ENCODE results near the gene CNTNAP2. TPM values are rescaled to one million over a fixed set of nuclear protein-coding genes. Genes with fewer than 3 reads are reported as not detected.
"Not testable (repeated sequence)": the region's sequence is repeated elsewhere in the genome, so short reads cannot be mapped to it uniquely, and the experiment has no call there.

Gene CNTNAP2
- total and polyA plus RNA-seq, 4 donors: 41.3 to 127 (median 67.8) TPM

DNA sequence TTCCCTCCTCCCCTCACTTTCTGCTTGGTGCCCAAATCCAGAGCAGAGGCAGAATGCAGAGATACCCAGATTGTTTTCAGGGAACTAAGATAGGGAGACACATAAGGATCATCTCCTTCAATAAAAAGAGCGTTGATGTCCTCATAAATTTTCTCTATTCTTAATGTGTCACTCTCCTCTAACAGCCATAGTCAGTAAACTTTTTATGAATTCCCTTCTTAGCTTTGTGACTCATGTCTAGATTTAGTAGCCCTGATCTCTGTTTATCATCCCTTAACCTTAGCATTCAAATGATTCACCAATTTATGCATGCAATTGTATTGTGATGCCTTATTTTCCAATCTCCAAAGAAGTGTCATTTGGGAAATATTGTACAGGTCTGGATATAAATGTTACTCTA is 1478.4 kb downstream of the CNTNAP2 start:
- DNase-seq (ENCODE audit: low read depth in 4 of 6, low spot score in 6 of 6): no peak
- no peaks in the 10 kb centered on the region for H3K9me3 ChIP-seq (ENCODE audit: control insufficient read depth, insufficient read depth, low read length)
- H3K27ac ChIP-seq (ENCODE audit: low read depth, low read length): no peak overlapping the region
- H3K36me3 ChIP-seq (ENCODE audit: control insufficient read depth, insufficient read depth, low read length): no peaks in the 10 kb centered on the region
- H3K4me3 ChIP-seq (ENCODE audit: low read depth, low read length): no peak overlapping the region
- WGBS (ENCODE audit: insufficient coverage): 43% methylated on average over 1 of the region's 1 CpG
- no peaks in the 10 kb centered on the region for H3K4me1 ChIP-seq (ENCODE audit: control insufficient read depth, insufficient read depth, low read length)
- H3K27me3 ChIP-seq (ENCODE audit: control insufficient read depth, insufficient read depth, low read length): no peaks in the 10 kb centered on the region

DNA sequence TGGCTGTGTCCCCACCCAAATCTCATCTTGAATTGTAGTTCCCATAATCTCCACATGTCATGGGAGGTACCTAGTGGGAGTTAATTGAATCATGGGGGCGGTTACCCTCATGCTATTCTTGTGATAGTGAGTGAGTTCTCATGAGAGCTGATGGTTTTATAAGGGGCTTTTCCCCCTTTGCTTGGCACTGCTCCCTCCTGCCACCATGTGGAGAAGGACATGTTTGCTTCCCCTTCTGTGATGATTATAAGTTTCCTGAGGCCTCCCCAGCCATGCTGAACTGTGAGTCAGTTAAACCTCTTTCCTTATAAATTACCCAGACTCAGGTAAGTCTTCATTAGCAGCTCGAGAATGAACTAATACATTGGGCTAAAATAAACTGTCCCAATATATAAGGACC is 1482.1 kb downstream of the CNTNAP2 start:
- H3K4me3 ChIP-seq (ENCODE audit: low read depth, low read length); H3K27ac ChIP-seq (ENCODE audit: low read depth, low read length); H3K4me1 ChIP-seq (ENCODE audit: control insufficient read depth, insufficient read depth, low read length); DNase-seq (ENCODE audit: low read depth in 4 of 6, low spot score in 6 of 6); H3K9me3 ChIP-seq (ENCODE audit: control insufficient read depth, insufficient read depth, low read length); H3K36me3 ChIP-seq (ENCODE audit: control insufficient read depth, insufficient read depth, low read length); H3K27me3 ChIP-seq (ENCODE audit: control insufficient read depth, insufficient read depth, low read length): not testable (repeated sequence)
- WGBS (ENCODE audit: insufficient coverage): no CpG with 5 or more reads among the region's 2 CpGs

DNA sequence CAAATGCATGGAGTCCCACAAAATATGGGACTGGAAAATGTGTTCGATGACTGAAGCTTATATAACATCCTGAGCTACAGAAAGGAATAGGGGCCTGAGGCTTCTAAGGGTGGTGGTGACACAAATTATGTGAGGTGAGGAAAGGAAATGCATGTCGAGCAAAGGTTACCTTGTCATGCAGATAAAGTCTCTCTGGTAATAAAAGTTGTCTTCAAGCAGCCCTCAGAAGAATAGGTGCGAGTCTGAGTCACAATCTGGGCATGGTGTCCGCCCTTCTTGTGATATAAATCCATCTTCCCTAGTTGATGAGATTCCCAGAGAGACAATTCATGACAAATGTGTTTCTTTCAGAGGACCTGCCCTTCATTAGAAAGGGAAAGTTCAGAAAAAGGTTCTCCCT is 1488.7 kb downstream of the CNTNAP2 start:
- H3K9me3 ChIP-seq (ENCODE audit: control insufficient read depth, insufficient read depth, low read length): no peaks in the 10 kb centered on the region
- H3K27ac ChIP-seq (ENCODE audit: low read depth, low read length): no peak overlapping the region
- peaks cover 3% of the 10 kb centered on the region for H3K4me1 ChIP-seq (ENCODE audit: control insufficient read depth, insufficient read depth, low read length)
- no peak overlapping the region for H3K4me3 ChIP-seq (ENCODE audit: low read depth, low read length)
- no peaks in the 10 kb centered on the region for H3K36me3 ChIP-seq (ENCODE audit: control insufficient read depth, insufficient read depth, low read length)
- DNase-seq (ENCODE audit: low read depth in 4 of 6, low spot score in 6 of 6): no peak
- H3K27me3 ChIP-seq (ENCODE audit: control insufficient read depth, insufficient read depth, low read length): no peaks in the 10 kb centered on the region
- WGBS (ENCODE audit: insufficient coverage): 100% methylated on average over 1 of the region's 4 CpGs

DNA sequence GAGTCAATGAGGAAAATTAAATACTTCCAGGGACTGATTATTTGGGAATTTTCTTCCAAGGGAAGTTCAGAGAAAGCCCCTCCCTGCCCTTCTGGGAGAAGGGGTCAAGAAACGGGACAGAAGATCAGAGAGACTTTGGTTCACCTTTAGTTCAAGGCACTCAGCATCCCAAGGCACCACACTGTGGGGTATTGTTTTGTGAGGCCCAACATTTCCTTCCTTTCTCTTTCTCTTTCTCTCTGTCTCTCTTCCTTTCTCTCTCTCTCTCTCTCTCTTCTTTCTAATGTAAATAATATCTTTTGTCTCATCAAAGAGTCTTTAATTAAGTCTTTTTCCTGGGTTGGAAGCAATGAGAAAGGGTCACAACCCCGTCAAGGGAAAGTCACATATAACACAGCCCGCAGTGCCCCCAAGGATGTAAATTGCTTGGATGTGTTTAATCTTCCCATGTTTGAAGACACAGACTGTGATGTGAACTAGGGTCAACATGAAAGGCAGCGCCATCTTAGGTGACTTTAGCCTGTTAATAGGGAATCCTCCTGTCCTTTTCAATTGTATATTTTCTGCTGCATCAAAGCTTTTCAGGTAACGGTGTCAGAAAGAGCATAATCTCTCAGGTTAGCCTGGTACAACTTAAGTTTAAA is 1490.7 kb downstream of the CNTNAP2 start:
- 0% methylated on average over 1 of the region's 5 CpGs for WGBS (ENCODE audit: insufficient coverage)
- H3K27ac ChIP-seq (ENCODE audit: low read depth, low read length): no peak overlapping the region
- no peaks in the 10 kb centered on the region for H3K27me3 ChIP-seq (ENCODE audit: control insufficient read depth, insufficient read depth, low read length)

DNA sequence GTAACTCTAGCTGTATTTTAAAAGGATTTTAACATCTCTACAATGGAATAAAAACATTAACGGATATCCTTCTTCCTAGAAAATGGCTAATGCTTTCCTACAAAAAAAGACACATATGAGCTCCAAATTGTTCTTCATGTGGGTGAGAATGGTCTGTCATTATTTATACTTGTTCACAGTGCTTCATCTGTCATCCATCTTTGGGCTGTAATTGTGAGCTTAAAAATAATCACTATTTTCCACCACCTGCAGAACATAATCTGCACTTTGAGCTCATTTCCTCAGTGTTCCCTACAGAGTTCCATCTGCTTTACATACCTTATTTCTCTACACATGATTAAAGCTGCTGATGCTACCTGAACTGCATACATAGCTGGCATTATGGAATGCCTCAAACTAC is 1494.8 kb downstream of the CNTNAP2 start:
- Histone ChIP-seq H3K27ac (ENCODE audit: low read depth, low read length) (no peak overlapping the region), H3K36me3 (ENCODE audit: control insufficient read depth, insufficient read depth, low read length) (no peaks in the 10 kb centered on the region), H3K9me3 (ENCODE audit: control insufficient read depth, insufficient read depth, low read length) (no peaks in the 10 kb centered on the region), H3K27me3 (ENCODE audit: control insufficient read depth, insufficient read depth, low read length) (no peaks in the 10 kb centered on the region), H3K4me3 (ENCODE audit: low read depth, low read length) (no peak overlapping the region), H3K4me1 (ENCODE audit: control insufficient read depth, insufficient read depth, low read length) (peaks cover 3% of the 10 kb centered on the region)
- no CpG with 5 or more reads among the region's 1 CpG for WGBS (ENCODE audit: insufficient coverage)
- DNase-seq (ENCODE audit: low read depth in 4 of 6, low spot score in 6 of 6): peak in 1 of 6 donors; percentile 86

More for the DNA sequence above, 1490.7 kb downstream of the CNTNAP2 start:
- H3K4me1 ChIP-seq (ENCODE audit: control insufficient read depth, insufficient read depth, low read length): peaks cover 3% of the 10 kb centered on the region
- no peaks in the 10 kb centered on the region for H3K9me3 ChIP-seq (ENCODE audit: control insufficient read depth, insufficient read depth, low read length)
- no peaks in the 10 kb centered on the region for H3K36me3 ChIP-seq (ENCODE audit: control insufficient read depth, insufficient read depth, low read length)
- no peak for DNase-seq (ENCODE audit: low read depth in 4 of 6, low spot score in 6 of 6)
- no peak overlapping the region for H3K4me3 ChIP-seq (ENCODE audit: low read depth, low read length)

DNA sequence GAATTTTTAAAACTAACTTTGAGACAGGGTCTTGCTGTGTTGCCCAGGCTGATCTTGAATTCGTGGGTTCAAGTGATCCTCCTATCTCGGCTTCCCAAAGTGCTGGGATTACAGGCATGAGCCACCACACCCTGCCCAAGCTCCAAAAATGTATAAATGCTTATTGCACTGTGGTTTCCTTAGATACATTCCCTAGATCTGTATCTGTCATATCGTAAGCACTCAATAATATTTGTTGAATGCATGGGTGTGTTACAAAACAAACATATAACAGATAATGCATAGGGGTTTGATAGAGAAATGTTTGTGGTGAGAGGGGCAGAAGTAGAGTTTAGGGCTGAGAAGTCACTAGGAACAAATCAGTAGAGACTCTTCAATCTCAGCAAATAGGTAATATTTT is 1518.7 kb downstream of the CNTNAP2 start:
- Histone ChIP-seq H3K27me3 (ENCODE audit: control insufficient read depth, insufficient read depth, low read length) (no peaks in the 10 kb centered on the region), H3K4me3 (ENCODE audit: low read depth, low read length) (no peak overlapping the region), H3K36me3 (ENCODE audit: control insufficient read depth, insufficient read depth, low read length) (no peaks in the 10 kb centered on the region), H3K27ac (ENCODE audit: low read depth, low read length) (no peak overlapping the region), H3K9me3 (ENCODE audit: control insufficient read depth, insufficient read depth, low read length) (no peaks in the 10 kb centered on the region), H3K4me1 (ENCODE audit: control insufficient read depth, insufficient read depth, low read length) (no peaks in the 10 kb centered on the region)
- WGBS (ENCODE audit: insufficient coverage): 84% methylated on average over 2 of the region's 3 CpGs
- DNase-seq (ENCODE audit: low read depth in 4 of 6, low spot score in 6 of 6): no peak

DNA sequence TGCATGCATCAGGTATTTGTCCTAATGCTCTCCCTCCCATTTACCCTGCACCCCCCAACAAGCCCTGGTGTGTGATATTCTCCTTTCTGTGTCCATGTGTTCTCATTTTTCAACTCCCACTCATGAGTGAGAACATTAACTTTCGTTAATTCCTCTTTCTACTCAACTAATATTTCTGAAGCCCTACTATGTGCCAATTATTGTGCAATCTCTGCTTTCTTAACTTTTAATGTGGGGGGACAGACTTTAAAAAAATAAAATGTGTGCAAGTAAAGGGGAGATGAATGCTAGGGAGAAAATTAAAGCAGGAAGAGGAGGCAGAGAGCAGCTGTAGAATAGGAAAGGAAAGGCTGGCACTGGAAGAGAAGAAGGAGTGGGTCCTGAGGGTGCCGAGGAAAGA is 1520.0 kb downstream of the CNTNAP2 start:
- 71% methylated on average over 1 of the region's 2 CpGs for WGBS (ENCODE audit: insufficient coverage)
- Histone ChIP-seq H3K4me1 (ENCODE audit: control insufficient read depth, insufficient read depth, low read length) (no peaks in the 10 kb centered on the region), H3K27me3 (ENCODE audit: control insufficient read depth, insufficient read depth, low read length) (no peaks in the 10 kb centered on the region), H3K27ac (ENCODE audit: low read depth, low read length) (no peak overlapping the region), H3K9me3 (ENCODE audit: control insufficient read depth, insufficient read depth, low read length) (no peaks in the 10 kb centered on the region), H3K36me3 (ENCODE audit: control insufficient read depth, insufficient read depth, low read length) (no peaks in the 10 kb centered on the region), H3K4me3 (ENCODE audit: low read depth, low read length) (no peak overlapping the region)
- DNase-seq (ENCODE audit: low read depth in 4 of 6, low spot score in 6 of 6): no peak

DNA sequence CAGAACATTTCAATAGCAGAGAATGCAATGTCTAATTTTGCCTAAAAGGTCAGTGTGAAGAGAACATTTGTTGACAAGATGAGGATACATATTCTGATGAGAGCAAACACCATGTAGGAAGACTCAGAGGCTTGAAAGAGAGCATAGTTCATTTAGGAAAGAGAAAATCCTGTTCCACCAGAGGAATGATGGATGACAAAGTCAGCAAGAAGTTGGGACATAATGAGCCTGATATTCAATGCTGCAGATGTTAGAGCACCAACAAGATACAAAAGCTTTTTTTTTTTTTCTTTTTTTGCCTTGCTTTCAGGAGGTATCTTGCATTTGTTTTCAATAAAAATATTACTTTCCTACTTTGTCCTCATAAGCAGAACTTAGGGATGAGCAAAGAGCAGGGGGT is 1522.0 kb downstream of the CNTNAP2 start:
- no peak overlapping the region for H3K27ac ChIP-seq (ENCODE audit: low read depth, low read length)
- no peaks in the 10 kb centered on the region for H3K4me1 ChIP-seq (ENCODE audit: control insufficient read depth, insufficient read depth, low read length)
- H3K27me3 ChIP-seq (ENCODE audit: control insufficient read depth, insufficient read depth, low read length): no peaks in the 10 kb centered on the region
- H3K36me3 ChIP-seq (ENCODE audit: control insufficient read depth, insufficient read depth, low read length): no peaks in the 10 kb centered on the region
- no peak overlapping the region for H3K4me3 ChIP-seq (ENCODE audit: low read depth, low read length)
- no peaks in the 10 kb centered on the region for H3K9me3 ChIP-seq (ENCODE audit: control insufficient read depth, insufficient read depth, low read length)
- no peak for DNase-seq (ENCODE audit: low read depth in 4 of 6, low spot score in 6 of 6)

DNA sequence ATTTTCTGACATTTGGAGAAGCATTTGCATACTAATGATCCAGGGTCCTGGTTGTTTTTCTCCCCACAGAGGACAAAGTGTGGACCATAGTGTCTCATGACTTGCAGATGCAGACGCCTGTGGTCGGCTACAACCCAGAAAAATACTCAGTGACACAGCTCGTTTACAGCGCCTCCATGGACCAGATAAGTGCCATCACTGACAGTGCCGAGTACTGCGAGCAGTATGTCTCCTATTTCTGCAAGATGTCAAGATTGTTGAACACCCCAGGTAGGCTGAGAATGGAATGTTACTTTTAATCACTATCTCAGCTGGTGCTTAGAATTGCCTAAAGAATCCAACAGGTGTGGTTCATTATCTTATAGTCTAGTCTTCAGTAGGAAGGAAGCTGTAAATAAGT is 1522.4 kb downstream of the CNTNAP2 start:
- Histone ChIP-seq H3K27ac (ENCODE audit: low read depth, low read length) (no peak overlapping the region), H3K4me1 (ENCODE audit: control insufficient read depth, insufficient read depth, low read length) (no peaks in the 10 kb centered on the region), H3K4me3 (ENCODE audit: low read depth, low read length) (no peak overlapping the region), H3K36me3 (ENCODE audit: control insufficient read depth, insufficient read depth, low read length) (no peaks in the 10 kb centered on the region), H3K27me3 (ENCODE audit: control insufficient read depth, insufficient read depth, low read length) (no peaks in the 10 kb centered on the region), H3K9me3 (ENCODE audit: control insufficient read depth, insufficient read depth, low read length) (no peaks in the 10 kb centered on the region)
- 42% methylated on average over 4 of the region's 6 CpGs for WGBS (ENCODE audit: insufficient coverage)
- peak in 1 of 6 donors; percentile 73 for DNase-seq (ENCODE audit: low read depth in 4 of 6, low spot score in 6 of 6)

DNA sequence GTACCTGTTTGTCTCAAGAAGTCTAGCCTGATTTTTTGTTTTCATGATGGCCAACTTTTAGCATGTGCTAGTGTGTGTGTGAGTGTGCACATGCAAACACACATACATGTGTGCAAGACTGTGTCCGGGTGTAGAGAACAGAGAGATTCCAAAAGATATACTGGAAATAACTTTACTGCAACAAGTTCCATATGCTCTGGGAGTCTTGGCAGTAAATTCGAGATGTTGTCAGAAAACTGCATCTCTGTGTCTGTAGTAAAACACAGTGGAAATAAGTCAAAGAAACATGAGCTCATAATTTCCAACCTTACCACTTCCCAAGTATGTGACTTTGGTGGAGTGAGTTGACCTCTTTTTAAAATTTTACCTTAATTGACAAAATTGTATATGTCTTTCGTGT is 1523.2 kb downstream of the CNTNAP2 start:
- Histone ChIP-seq H3K4me3 (ENCODE audit: low read depth, low read length) (no peak overlapping the region), H3K36me3 (ENCODE audit: control insufficient read depth, insufficient read depth, low read length) (no peaks in the 10 kb centered on the region), H3K27me3 (ENCODE audit: control insufficient read depth, insufficient read depth, low read length) (no peaks in the 10 kb centered on the region), H3K4me1 (ENCODE audit: control insufficient read depth, insufficient read depth, low read length) (no peaks in the 10 kb centered on the region), H3K27ac (ENCODE audit: low read depth, low read length) (no peak overlapping the region), H3K9me3 (ENCODE audit: control insufficient read depth, insufficient read depth, low read length) (no peaks in the 10 kb centered on the region)
- WGBS (ENCODE audit: insufficient coverage): no CpG with 5 or more reads among the region's 3 CpGs
- DNase-seq (ENCODE audit: low read depth in 4 of 6, low spot score in 6 of 6): peak in 1 of 6 donors; percentile 79
